ENCODE data around the gene SCN2B. TPM values are rescaled to one million over a fixed set of nuclear protein-coding genes. Genes with fewer than 3 reads are reported as not detected.

Gene SCN2B
- total and polyA plus RNA-seq, 2 of the 13 experiments (the other 11 are each of a cell fraction or from before 2014, with no cell fraction given) = 0.01 to 0.02 TPM

DNA sequence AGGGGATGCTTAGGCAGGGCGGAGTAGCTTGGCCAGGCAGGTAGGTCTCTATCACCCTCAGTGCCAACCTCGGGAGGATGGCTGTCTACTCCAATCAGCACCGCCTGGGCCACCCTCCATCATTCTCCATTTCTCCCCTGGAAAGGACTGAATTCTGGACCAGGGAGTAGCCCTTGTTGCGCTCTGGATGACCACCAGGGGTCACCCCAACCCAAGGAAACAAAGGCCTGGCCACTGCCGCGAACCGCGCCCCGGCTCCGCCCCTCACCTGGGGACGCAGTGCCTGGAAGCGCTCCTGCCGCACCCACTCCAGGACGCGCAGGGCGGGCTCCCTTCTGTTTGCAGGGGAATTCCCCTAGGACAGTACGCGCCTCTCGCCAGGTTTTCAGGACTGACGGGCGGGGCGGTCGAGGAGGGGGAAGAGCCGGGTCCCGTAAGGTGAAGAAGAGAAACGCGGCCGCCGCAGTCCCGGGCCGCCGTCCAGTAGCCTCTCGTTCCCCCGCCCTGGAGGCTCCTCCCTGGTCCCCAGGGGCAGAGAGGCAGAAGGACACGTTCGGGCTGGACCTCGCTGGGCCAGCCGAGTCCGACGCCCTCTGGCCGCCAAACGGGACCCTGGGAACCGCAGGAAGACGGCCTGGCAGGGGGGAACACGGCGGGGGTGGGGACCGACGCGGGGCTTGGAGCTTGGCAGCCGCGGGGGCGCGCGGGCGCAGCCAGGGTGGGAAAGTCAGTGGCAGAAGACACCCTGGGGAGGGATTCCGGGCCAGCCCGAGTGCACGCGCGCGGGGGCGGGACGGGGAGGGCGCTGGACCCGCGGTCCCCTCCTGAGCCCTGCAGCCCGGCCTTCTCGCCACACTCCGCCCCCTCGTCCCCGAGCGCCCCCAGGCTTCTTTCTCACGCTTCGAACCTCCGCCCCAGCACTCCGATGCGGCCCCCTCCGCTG lies 30.9 kb downstream of the SCN2B start (continued):
- TF ChIP-seq ZNF567 (CRISPR knock-in tag; IDR thresholded peaks at IDR 0.05; ENCODE audit: borderline replicate concordance) = peak; percentile 76; the same call in 1 of the 2 replicates
- no peak for TF ChIP-seq GABPA (IDR thresholded peaks at IDR 0.05; ENCODE audit: low read depth, low read length)
- TF ChIP-seq GABPA (CRISPR knock-in tag; IDR thresholded peaks at IDR 0.05; ENCODE audit: low read depth) = no peak
- TF ChIP-seq SOX5 (CRISPR knock-in tag; IDR thresholded peaks at IDR 0.05; ENCODE audit: borderline replicate concordance) = 0 out of 2 replicates have a peak, but pooled peaks have one; percentile 42
- TF ChIP-seq ZNF296 (CRISPR knock-in tag; conservative IDR thresholded peaks at IDR 0.05) = no peak
- TF ChIP-seq ZNF232 (CRISPR knock-in tag; IDR thresholded peaks at IDR 0.05; ENCODE audit: borderline replicate concordance) = no peak
- TF ChIP-seq ZNF256 (CRISPR knock-in tag; conservative IDR thresholded peaks at IDR 0.05) = no peak
- TF ChIP-seq SRY (CRISPR knock-in tag; IDR thresholded peaks at IDR 0.05) = 0 out of 2 replicates have a peak, but pooled peaks have one; percentile 41
- TF ChIP-seq NFE2L2 (IDR thresholded peaks at IDR 0.05; ENCODE audit: low read length) = no peak
- TF ChIP-seq SIN3B (IDR thresholded peaks at IDR 0.05; ENCODE audit: low read length) = 0 out of 2 replicates have a peak, but pooled peaks have one; percentile 29
- no peak for TF ChIP-seq ZNF441 (CRISPR knock-in tag; IDR thresholded peaks at IDR 0.05; ENCODE audit: borderline replicate concordance)
- TF ChIP-seq NRL (CRISPR knock-in tag; IDR thresholded peaks at IDR 0.05; ENCODE audit: borderline replicate concordance) = peak; percentile 24; the same call in 1 of the 2 replicates
- no peak for TF ChIP-seq ZFP1 (CRISPR knock-in tag; IDR thresholded peaks at IDR 0.05)
- 0 out of 2 replicates have a peak, but pooled peaks have one; percentile 28 for TF ChIP-seq ZNF317 (CRISPR knock-in tag; IDR thresholded peaks at IDR 0.05)
- 0 out of 2 replicates have a peak, but pooled peaks have one; percentile 38 for TF ChIP-seq ZNF547 (CRISPR knock-in tag; IDR thresholded peaks at IDR 0.05)
- peak; percentile 29; the same call in 1 of the 2 replicates for TF ChIP-seq KAT8 (CRISPR knock-in tag; IDR thresholded peaks at IDR 0.05)
- TF ChIP-seq ZSCAN21 (CRISPR knock-in tag; IDR thresholded peaks at IDR 0.05; ENCODE audit: borderline replicate concordance) = peak; percentile 68; the same call in 1 of the 2 replicates
- no peak for TF ChIP-seq JUNB (CRISPR knock-in tag; IDR thresholded peaks at IDR 0.05; ENCODE audit: borderline replicate concordance)
- TF ChIP-seq, protein P1, sequence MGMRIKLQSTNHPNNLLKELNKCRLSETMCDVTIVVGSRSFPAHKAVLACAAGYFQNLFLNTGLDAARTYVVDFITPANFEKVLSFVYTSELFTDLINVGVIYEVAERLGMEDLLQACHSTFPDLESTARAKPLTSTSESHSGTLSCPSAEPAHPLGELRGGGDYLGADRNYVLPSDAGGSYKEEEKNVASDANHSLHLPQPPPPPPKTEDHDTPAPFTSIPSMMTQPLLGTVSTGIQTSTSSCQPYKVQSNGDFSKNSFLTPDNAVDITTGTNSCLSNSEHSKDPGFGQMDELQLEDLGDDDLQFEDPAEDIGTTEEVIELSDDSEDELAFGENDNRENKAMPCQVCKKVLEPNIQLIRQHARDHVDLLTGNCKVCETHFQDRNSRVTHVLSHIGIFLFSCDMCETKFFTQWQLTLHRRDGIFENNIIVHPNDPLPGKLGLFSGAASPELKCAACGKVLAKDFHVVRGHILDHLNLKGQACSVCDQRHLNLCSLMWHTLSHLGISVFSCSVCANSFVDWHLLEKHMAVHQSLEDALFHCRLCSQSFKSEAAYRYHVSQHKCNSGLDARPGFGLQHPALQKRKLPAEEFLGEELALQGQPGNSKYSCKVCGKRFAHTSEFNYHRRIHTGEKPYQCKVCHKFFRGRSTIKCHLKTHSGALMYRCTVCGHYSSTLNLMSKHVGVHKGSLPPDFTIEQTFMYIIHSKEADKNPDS (CRISPR knock-in tag; IDR thresholded peaks at IDR 0.05) = no peak
- TF ChIP-seq ASH2L (IDR thresholded peaks at IDR 0.05; ENCODE audit: insufficient read length, low read depth, low read length) = peak; percentile 23
- TF ChIP-seq GTF3A (CRISPR knock-in tag; conservative IDR thresholded peaks at IDR 0.05) = 0 out of 2 replicates have a peak, but pooled peaks have one; percentile 46
- TF ChIP-seq, protein P2, sequence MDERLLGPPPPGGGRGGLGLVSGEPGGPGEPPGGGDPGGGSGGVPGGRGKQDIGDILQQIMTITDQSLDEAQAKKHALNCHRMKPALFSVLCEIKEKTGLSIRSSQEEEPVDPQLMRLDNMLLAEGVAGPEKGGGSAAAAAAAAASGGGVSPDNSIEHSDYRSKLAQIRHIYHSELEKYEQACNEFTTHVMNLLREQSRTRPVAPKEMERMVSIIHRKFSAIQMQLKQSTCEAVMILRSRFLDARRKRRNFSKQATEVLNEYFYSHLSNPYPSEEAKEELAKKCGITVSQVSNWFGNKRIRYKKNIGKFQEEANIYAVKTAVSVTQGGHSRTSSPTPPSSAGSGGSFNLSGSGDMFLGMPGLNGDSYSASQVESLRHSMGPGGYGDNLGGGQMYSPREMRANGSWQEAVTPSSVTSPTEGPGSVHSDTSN (CRISPR knock-in tag; IDR thresholded peaks at IDR 0.05) = no peak
- TF ChIP-seq CEBPB (IDR thresholded peaks at IDR 0.05; ENCODE audit: borderline replicate concordance, low read depth, low read length) = no peak
- TF ChIP-seq ZBTB38 (CRISPR knock-in tag; IDR thresholded peaks at IDR 0.05) = no peak; the same call in 1 of the 2 replicates
- TF ChIP-seq, protein P3, sequence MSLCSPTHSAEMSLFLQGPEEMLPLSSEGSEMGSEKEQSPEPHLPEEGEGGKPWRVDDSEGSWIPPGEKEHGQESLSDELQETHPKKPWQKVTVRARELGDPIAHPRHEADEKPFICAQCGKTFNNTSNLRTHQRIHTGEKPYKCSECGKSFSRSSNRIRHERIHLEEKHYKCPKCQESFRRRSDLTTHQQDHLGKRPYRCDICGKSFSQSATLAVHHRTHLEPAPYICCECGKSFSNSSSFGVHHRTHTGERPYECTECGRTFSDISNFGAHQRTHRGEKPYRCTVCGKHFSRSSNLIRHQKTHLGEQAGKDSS (CRISPR knock-in tag; IDR thresholded peaks at IDR 0.05; ENCODE audit: borderline replicate concordance, low read depth) = peak; percentile 64; the same call in 1 of the 2 replicates
